Measurements from ENCODE around the gene TLR10.
"Not testable (repeated sequence)": the region's sequence is repeated elsewhere in the genome, so short reads cannot be mapped to it uniquely, and the experiment has no call there.

Gene TLR10

DNA sequence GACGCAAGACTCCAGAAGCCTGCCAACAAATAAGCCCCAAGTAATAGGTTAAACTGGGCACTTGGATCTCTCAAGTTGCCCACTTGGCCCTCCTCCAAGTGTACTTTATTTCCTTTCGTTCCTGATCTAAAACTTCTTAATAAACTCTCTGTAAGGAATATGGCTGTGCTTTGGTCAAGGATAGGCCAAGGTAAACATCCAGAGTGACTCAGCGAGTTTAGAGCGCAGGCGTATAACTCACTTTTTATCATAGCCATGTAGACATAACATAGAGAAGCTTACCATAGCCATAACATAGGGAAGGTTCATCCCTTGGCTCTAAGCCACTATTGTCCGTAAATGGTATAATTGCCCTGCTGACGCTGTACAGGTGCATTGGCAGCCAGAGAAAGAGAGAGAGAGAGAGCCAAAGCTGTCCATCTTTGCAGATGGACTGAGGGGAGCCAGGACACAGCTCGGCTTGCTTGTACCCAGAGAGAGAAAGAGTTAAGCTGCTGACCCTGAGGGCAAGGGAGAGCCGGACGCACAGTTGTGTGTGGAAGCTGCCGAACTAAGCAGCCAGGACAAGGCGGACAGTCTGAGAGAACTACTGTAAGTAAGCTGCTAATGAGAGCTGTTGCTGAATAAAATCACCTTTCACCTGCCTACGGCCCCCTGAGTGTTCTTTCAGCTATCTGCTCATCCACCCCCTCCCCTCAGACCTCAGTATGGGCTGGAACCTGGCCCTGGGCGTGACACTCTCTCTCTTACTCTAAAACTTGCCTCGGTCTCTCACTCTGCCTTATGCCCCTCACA is 20.0 kb upstream of the TLR10 start:
- no peak for DNase-seq (ENCODE audit: low read depth)

DNA sequence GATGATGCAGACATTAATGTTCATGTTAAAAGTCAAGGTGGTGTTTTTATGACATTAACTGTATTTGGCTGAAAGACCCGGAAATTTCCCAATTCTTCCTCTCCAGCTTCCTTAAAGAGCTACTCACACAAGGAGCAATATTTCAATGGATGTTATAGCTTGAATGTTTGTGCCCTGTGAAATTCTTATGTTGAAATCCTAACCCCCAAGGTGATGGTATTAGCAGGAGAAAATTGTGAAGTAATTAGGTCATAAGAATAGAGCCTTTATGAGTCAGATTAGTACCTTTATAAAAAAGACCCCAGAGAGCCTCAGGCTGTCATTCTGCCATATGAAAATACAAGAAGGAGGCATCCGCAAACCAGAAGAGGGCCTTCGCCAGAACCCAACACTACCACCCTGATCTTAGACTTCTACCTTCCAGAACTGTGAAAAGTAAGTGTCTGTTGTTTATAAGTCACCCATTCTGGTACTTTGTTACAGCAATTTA is 18.2 kb upstream of the TLR10 start:
- no peak for DNase-seq (ENCODE audit: low read depth)

DNA sequence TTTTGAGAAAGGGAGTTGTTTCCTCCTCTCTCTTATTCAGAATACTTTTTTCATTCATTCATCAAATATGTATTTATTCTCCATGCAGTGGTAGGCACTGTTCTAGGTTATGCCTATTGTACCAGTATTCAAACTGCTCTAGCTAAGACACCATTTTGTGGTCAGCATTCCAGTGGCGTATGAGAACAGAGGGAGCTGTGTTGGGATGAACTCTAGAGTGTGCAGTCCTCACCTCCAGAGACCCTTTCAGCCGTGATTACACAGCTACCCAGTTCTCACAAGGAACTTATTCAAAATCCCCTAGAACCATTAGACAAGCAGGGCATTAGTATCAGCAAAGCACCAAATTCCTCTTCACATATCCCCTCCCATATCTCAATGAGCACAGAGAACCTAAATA is 17.6 kb upstream of the TLR10 start:
- no peak for DNase-seq (ENCODE audit: low read depth)

DNA sequence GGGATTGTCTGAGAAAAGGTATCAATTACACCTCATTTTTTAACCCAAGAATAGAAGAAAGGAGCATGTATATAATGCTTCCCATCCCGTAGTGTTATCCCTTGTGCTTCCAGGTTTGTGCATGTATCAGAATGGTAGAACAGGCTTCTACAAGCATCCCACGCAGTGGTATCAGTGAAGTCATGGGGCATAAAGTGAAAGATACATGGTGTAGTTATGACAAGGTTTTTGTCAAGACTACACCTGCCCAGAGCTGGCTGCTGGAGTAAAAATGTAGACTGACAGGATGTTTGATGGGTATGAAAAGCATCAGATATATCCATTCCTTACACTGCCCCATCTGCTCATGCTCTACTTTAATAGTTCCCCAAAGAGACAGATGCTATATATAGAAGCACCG is 12.3 kb upstream of the TLR10 start:
- no peak for DNase-seq (ENCODE audit: low read depth)

DNA sequence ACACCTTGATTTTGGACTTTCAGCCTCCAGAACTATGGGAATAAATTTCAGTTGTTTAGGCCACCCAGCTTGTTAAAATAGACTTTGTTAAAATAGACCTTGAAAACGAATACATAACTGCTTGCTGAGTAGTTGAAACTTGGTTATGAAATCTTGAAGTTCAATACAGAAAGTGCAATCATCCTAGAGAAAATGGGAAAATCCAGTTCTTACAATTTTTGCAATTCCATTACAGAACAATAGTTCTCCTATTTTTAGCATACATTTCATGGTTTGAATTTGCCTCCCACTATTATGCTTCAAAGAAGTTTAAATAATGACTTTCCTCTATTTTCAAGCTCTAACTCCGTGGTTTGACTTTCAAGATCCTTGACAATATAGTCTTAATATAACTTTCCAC is 11.3 kb upstream of the TLR10 start:
- DNase-seq (ENCODE audit: low read depth): no peak

DNA sequence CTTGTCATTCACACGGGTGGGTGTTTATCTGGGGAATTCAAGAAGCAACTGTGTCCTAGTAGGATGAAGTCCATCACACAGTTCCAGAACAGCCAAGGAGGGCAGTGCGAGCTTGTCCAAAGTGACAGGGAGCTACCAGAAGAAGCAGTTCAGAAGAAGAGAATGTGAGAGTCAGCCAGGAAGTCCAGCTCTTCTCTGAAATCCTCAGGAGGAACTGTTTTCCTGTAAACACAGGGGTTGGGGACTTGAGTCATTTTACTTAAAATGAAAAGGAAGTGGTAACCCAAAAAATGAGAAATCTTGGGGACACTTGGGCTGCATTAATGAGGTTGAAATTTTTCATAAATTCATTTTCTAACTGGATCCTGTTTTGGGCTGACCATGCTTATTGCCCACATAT is 8.2 kb upstream of the TLR10 start:
- no peak for DNase-seq (ENCODE audit: low read depth)

DNA sequence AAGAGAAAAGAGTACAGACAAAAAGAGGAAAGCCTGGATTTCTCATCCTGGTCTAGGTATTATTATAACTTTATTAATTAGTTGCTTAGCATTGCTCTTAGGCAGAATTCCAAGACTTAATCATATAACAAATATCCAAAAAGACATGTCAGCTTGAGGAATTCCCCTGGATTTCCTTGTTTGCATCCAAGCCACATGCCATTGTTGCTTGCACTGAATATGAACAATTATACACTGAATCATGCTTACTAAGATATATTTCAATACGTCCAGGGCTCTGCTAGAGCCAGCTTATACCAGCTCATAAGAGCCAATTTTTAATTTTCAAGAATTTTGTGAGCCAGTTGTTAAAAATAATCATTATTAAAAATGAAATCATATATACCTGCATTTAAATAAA is 5.5 kb upstream of the TLR10 start:
- DNase-seq (ENCODE audit: low read depth): no peak

DNA sequence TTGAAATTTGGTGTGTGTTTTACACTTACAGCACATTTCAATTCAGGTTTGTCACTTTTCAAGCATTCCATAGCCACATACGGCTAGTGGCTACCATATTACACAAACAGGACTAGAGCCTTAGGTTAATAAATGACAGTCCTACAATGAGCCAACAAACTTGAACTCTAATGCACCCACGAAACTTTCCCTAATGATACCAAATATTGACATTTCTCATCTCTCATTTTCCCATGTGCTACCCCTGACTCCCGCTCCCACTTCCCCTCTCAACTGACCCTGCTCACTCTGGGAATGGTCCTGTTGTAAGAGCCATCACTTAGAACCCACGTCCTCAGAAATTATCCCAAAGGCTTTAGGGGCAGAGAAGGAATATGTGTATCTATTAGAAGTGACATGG is 4.9 kb upstream of the TLR10 start:
- no peak for DNase-seq (ENCODE audit: low read depth)

DNA sequence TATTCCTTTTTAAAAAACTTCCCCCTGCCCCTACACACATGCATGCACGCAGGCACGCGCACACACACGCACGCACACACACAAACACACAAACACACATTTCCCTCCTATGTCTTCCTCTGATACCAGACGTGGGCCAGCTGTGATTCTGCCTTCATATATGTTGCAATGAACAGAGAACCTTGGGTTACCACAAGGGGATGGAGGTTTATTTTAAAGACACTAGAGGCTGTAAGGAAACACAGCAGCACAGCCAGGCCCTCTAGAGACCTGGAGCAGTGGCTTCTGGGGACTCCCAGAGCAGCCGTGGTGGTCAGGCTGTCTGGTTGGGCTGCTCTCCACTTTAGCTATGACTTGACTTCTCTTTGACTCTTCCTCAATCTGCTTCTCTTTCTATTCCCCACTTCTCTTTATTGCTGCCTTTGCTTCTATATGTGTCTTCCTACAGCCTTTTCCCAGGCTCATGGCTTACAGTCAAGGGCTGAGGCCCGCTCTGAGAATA is 3.2 kb upstream of the TLR10 start:
- DNase-seq (ENCODE audit: low read depth): no peak

DNA sequence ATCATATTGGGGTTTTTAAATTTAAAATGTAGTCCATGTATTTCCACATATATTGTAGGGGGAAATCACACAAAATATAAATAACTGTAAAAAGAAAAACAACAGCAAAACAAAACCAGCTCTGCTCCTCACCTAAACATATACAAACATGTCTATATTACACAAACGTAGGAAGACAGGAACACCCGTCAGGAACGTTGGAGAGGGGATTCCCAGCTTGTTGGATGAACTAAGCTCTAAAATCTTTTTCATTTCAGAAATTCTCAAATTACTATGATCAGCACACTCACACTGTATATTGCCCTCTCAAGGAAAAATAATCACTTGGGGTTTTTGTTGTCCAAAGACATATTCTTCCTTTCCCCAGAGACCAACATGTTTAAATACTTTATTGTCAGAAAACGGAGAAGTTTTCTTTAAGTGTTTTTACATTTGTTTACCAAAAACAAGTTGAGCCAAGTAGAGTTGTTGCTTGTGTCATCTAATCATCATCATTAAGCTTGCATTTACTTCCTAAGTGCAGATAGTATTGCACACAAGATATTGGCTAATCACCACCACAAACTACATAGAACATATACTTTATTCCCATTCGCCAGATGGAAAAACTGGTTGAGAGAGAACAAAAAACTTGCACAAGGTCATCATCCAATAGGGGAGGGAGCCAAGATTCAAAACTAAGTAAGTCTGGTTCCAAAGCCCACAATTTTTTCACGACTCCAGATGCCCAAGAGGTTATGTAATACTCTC is 2.4 kb upstream of the TLR10 start:
- no peak for DNase-seq (ENCODE audit: low read depth)

DNA sequence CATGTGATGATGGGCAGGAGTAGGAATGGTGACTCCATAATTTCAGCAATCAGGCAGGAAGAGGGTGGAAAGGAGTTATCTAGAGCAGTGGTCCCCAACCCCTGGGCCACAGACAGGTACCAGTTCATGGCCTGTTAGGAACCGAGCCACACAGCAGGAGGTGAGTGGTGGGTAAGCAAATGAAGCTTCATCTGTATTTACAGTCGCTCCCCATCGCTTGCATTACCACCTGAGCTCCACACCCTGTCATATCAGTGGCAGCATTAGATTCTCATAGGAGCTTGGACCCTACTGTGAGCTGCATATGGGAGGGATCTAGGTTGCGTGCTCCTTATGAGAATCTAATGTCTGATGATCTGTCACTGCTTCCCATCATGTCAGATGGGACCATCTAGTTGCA is 1.4 kb upstream of the TLR10 start:
- DNase-seq (ENCODE audit: low read depth): no peak

DNA sequence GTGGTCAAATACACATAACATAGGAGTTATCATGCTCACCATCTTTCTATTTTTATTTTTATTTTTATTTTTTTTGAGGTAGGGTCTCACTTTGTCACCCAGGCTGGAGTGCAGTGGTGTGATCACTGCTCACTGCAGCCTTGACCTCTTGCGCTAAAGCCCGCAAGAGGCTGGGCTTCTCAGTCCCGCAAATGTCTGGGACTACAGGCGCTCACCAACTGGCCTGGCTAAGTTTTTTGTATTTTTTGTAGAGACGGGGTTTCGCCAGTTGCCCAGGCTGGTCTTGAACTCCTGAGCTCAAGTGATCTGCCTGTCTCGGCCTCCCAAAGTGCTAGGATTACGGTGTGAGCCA is 295 bp upstream of the TLR10 start:
- DNase-seq (ENCODE audit: low read depth): no peak

DNA sequence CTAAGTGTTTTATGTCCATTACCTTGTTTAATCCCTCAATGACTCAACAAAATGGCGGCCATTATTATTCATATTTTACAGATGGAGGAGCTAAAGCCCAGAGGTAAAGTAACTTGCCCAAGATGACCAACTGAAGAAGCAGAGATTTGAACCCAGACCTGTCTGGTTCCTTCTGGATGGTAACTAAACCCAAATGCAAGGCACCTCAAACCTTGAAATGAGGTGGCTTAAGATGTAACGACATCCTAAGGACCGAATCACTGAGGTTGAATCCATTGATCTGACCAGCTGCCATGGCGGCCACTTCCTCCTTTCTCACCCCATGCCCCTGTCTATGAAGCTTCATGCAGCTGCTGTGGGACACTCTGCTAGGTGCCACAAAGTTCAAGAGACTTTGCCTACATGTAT is 932 bp downstream of the TLR10 start:
- DNase-seq (ENCODE audit: low read depth): no peak

DNA sequence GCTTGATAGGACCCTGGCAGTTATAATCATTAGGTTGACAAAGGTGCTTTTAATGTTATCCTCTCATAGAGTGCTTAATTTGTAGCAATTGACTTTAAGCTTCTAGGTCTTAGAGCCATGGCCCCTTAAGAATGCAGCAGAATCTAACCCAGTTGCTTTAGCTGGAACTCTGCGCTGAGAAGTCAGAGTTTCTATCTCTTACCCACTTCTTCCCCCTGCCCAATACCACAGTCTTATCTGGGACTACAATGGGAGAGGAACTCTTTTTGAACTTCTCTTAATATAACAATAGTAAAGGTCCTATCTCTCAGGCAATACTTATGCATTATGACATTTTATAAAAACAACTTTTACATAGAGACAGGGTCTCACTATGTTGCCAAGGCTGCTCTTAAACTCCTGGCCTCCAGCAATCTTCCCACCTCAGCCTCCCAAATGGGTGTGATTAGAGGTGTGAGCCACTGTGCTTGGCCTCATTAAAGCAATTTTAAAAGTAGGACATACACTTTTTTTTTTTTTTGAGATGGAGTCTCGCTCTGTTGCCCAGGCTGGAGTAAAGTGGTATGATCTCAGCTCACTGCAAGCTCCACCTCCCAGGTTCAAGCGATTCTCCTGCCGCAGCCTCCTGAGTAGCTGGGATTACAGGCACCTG is 1.8 kb downstream of the TLR10 start:
- DNase-seq (ENCODE audit: low read depth): no peak

DNA sequence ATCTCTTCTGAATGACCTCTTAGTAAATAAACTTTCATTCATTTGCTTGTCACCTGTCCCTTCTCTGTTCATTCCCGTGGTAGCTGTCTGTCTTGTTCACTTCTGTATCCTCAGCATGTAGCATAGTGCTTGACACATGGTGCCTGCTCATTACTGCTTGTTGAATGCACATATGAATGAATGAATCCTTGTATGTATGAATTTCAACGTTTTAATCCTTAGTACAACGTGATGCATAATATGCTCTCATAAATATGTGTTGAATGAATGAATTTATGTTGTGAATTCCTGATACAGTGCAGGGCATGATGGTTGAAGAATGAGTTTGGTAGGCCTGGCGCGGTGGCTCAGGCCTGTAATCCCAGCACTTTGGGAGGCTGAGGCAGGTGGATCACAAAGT is 3.0 kb downstream of the TLR10 start:
- no peak for DNase-seq (ENCODE audit: low read depth)

DNA sequence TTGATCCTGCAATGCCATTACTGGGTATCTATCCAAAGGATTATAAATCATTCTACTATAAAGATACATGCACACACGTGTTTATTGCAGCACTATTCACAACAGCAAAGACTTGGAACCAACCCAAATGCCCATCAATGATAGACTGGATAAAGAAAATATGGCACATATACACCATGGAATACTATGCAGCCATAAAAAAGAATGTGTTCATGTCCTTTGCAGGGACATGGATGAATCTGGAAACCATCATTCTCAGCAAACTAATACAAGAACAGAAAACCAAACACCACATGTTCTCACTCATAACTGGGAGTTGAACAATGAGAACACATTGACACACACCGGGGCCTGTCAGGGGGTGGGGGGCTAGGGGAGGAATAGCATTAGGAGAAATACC is 4.9 kb downstream of the TLR10 start:
- not testable (repeated sequence) for DNase-seq (ENCODE audit: low read depth)

DNA sequence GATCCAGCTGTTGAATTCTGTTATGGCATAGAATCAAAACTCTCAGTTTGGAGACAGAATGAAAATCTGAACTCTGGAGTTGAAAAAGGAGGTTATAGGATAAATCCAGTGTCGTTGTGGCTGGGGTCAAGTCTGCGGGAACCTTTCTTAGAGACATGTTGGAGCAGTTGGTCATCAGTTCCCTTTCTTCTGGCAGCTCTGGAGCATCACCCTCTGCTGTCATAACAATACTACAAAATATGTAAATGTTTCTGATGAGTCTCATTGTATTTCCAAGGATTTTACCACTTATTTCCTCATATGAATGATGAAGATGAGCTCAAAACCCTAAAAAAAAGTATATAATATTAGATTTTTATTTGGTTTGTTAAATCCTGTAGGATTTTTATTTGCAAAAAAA is 7.5 kb downstream of the TLR10 start:
- no peak for DNase-seq (ENCODE audit: low read depth)

DNA sequence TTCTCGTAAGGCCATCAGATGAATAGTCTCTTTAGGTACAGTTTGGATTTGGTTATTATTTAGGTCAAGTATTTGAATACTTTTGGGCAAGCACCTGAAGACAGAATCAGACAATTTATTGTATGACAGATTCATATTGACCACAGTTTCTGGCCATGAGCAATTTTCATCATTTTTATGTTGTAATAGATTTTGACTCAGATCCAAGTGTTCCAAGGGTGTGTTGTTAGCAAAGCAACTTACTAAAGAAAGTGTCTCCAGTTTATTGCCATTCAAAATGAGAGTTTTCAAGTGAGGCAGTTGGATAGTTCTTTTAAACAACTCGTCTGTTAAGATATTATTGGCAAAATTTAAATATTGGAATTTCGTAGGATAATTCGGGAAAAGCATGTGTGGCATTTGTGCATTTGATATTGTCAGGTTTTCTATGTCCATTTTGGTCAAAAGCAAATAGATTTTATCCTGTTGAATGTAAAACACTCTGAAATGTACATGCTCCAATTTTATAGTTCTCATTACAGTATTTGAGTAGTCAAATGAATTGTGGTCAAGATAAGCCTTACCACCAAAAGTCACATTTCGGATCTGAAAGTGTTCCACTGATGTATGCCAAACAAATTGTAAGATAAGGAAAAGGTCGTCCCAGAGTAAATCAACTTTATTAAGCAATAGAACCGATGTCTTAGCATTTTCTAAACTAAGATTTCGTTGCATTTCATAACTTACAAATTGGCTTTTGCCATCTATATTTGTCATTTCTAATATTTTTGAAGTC is 8.4 kb downstream of the TLR10 start:
- DNase-seq (ENCODE audit: low read depth): no peak

DNA sequence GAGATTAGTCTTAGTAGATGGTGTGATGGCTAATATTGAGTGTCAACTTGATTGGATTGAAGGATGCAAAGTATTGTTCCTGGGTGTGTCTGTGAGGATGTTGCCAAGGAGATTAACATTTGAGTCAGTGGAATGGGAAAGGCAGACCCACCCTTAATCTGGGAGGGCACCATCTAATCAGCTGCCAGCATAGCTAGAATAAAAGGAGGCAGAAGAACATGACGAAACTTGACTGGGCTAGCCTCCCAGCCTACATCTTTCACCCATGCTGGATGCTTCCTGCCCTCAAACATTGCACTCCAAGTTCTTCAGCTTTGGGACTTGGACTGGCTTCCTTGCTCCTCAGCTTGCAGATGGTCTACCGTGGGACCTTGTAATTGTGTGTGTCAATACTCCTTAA is 12.5 kb downstream of the TLR10 start:
- not testable (repeated sequence) for DNase-seq (ENCODE audit: low read depth)

DNA sequence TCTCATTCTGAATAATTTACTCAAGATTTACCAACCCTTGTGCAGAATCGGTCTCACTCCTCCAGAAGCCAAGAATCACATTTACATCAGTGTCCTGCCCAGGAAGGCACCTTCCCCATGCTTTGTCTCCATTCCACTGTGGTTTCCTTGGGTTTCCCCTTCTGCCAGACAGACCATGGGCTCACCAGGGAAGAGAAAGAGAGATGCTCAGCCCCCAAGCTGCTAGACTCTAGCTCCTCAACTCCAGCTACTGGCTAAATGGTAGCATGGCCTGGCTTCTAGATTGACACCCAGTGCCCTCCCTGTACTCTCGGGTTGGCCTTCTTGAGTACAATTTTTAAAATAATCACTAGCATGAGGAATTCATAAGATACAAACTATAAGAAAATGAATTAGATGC is 12.9 kb downstream of the TLR10 start:
- no peak for DNase-seq (ENCODE audit: low read depth)

DNA sequence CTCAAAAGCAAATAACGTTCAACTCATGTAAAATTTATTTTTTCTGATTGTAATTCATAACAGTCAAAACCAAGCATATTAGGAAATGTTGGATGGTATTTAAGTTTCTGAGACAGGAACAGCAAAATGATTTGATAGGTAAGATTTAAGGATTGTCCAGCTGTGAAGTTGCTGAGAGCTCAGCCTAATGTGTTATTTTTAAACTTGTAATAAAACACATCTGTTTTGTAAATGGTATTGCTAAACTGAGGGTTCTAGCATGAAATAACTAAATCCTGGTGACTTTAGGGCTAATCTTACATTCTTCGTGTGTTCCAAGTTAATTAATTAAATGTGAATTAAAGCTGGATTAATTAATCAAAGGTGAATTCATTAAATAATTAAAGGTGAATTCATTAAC is 13.3 kb downstream of the TLR10 start:
- DNase-seq (ENCODE audit: low read depth): no peak

DNA sequence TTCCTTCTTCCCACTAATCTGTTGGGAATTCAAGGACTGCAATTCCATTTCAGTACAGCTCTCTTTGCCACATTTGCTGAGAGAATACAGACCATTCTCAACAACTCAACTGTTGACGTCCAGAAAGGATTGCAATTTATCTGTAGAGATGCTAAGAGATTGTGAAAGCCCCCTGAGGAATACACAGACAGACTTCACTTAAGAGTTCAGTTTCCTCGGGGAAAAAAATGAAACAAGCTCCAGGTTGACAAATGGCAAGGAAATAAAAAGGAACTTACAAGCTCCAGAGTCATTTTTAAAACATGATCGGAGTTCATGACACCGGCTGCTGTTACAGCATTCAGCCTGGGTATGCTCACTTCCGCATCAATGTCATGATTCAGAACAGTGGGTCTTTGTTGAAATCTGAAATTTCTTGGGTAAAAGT is 13.8 kb downstream of the TLR10 start:
- DNase-seq (ENCODE audit: low read depth): no peak
